DND-41 (cell line): Measurements from ENCODE around the gene SPTSSB.

Experiments used
- ATAC-seq: fragments of 200-7000 bp; cut with Tn5 transposase; 3 replicates; pipeline ENCODE4 v1.9.1; 2021; ENCODE audit warnings: low read depth; ENCODE audit not compliant: insufficient read depth
- DNase-seq: peaks from one replicate; pipeline ENCODE4 v3.0.0-alpha.2; 2020
- H2AFZ ChIP-seq: 2 replicates; pipeline ENCODE4 v1.6.0; 2012; ENCODE audit warnings: low read depth, low read length
- H3K27ac ChIP-seq: 2 replicates; pipeline ENCODE4 v1.5.1; 2012; ENCODE audit warnings: low read length, inconsistent platforms
- H3K27me3 ChIP-seq: fragments of 200-600 bp; sonication (generic); 2 replicates; pipeline ENCODE4 v1.6.0; 2012; ENCODE audit warnings: low read length, mild to moderate bottlenecking, inconsistent platforms; ENCODE audit not compliant: insufficient read depth, poor library complexity
- H3K36me3 ChIP-seq: 2 replicates; pipeline ENCODE4 v1.5.1; 2012; ENCODE audit warnings: low read length, inconsistent platforms; ENCODE audit not compliant: insufficient read depth
- H3K4me1 ChIP-seq: 2 replicates; pipeline ENCODE4 v1.5.1; 2012; ENCODE audit warnings: mild to moderate bottlenecking, low read length; ENCODE audit not compliant: insufficient read depth
- H3K4me2 ChIP-seq: 2 replicates; pipeline ENCODE4 v1.6.0; 2012; ENCODE audit warnings: mild to moderate bottlenecking, moderate library complexity, low read length, inconsistent platforms; ENCODE audit not compliant: insufficient read depth
- H3K4me3 ChIP-seq, 2 experiments: fragments of 200-600 bp in 1 of 2; shearing (Covaris generic) in 1 of 2; 2 replicates each; pipeline ENCODE4 v1.5.1; 2012 to 2016; ENCODE audit warnings: inconsistent platforms in 2 of 2, low read length in 2 of 2, mild to moderate bottlenecking in 2 of 2, low read depth in 1 of 2, moderate library complexity in 1 of 2
- H3K79me2 ChIP-seq: 2 replicates; pipeline ENCODE4 v1.6.0; 2012; ENCODE audit warnings: low read length, inconsistent platforms; ENCODE audit not compliant: insufficient read depth
- H3K9ac ChIP-seq: 2 replicates; pipeline ENCODE4 v1.6.0; 2012; ENCODE audit warnings: low read depth, mild to moderate bottlenecking, inconsistent platforms, low read length, moderate library complexity
- H3K9me3 ChIP-seq: 2 replicates; pipeline ENCODE4 v1.5.1; 2012; ENCODE audit warnings: low read length, moderate library complexity, mild to moderate bottlenecking, inconsistent platforms; ENCODE audit not compliant: insufficient read depth, severe bottlenecking
- H4K20me1 ChIP-seq: 2 replicates; pipeline ENCODE4 v1.6.0; 2012; ENCODE audit warnings: low read length; ENCODE audit not compliant: insufficient read depth
- EZH2 ChIP-seq: IDR thresholded peaks from 3 replicates; pipeline ENCODE4 v1.6.1; 2012; ENCODE audit warnings: borderline replicate concordance, low read depth, mild to moderate bottlenecking, moderate library complexity, low read length, inconsistent platforms; ENCODE audit not compliant: severe bottlenecking
- TF ChIP-seq, protein P1 (sequence below): IDR thresholded peaks from 2 replicates; pipeline ENCODE4 v1.5.1; 2012; ENCODE audit warnings: borderline replicate concordance, low read length, moderate library complexity, mild to moderate bottlenecking; ENCODE audit not compliant: poor library complexity, severe bottlenecking; ENCODE audit errors: extremely low read depth

The SPTSSB gene

GRCh38 chr3:161323926-161324621 lies 47.2 kb downstream of the SPTSSB start:
- ATAC-seq (no peak), DNase-seq (no peak)
- peaks cover 3% of the 10 kb centered on the region for H3K9me3 ChIP-seq
- H3K4me2 ChIP-seq, result no peak overlapping the region
- TF ChIP-seq, protein P1, sequence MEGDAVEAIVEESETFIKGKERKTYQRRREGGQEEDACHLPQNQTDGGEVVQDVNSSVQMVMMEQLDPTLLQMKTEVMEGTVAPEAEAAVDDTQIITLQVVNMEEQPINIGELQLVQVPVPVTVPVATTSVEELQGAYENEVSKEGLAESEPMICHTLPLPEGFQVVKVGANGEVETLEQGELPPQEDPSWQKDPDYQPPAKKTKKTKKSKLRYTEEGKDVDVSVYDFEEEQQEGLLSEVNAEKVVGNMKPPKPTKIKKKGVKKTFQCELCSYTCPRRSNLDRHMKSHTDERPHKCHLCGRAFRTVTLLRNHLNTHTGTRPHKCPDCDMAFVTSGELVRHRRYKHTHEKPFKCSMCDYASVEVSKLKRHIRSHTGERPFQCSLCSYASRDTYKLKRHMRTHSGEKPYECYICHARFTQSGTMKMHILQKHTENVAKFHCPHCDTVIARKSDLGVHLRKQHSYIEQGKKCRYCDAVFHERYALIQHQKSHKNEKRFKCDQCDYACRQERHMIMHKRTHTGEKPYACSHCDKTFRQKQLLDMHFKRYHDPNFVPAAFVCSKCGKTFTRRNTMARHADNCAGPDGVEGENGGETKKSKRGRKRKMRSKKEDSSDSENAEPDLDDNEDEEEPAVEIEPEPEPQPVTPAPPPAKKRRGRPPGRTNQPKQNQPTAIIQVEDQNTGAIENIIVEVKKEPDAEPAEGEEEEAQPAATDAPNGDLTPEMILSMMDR, result no peak
- no peak for TF ChIP-seq EZH2
- H3K27me3 ChIP-seq, result peaks cover 12% of the 10 kb centered on the region
- no peaks in the 10 kb centered on the region for H3K36me3 ChIP-seq
- no peak overlapping the region for H3K27ac ChIP-seq
- no peak overlapping the region for H3K9ac ChIP-seq
- H3K4me3 ChIP-seq, result no peak overlapping the region
- H4K20me1 ChIP-seq, result no peaks in the 10 kb centered on the region
- no peak overlapping the region for H2AFZ ChIP-seq
- no peaks in the 10 kb centered on the region for H3K4me1 ChIP-seq
- H3K79me2 ChIP-seq, result no peaks in the 10 kb centered on the region

DNA sequence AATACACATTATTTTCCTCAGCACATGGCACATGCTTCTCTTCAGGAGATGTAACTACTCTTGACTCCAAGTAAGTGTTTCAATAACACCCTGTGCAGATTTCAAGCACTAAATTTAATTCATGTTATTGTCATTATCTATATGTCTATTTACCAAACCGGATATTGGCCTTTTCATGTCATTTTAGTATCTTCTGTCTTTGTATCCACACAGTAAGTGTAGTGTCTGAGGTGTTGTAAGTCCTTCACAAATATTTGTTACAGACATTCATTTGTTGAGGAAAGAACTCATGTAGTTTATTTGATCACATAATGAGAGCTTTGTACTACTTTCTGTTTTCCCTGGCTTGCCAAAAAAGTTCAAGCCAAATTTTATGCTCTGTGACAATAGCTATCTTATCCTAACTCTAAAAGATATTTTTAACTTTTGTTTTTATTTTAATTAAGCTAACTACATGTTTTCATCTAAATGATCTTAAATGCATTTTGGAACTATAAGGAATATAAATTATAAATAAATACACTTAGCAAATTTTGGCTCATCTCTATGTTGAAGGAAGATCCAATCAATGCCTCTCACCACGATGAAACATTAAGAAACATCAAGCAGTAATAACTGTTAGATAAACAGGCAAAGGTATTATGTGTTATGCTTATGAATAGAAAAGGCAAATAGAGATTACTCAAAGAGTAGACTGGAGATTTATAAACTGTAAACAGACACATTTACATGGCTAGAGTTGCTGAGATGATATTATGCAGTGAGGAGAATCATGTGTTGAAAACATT lies 48.3 kb downstream of the SPTSSB start:
- Histone ChIP-seq H2AFZ (no peak overlapping the region), H3K27ac (no peak overlapping the region), H3K27me3 (peaks cover 15% of the 10 kb centered on the region), H3K9ac (no peak overlapping the region), H3K79me2 (no peaks in the 10 kb centered on the region), H3K4me3 (no peak overlapping the region), H3K4me1 (no peaks in the 10 kb centered on the region), H4K20me1 (no peaks in the 10 kb centered on the region), H3K9me3 (peaks cover 3% of the 10 kb centered on the region), H3K36me3 (no peaks in the 10 kb centered on the region), H3K4me2 (no peak overlapping the region)
- DNase-seq (no peak), ATAC-seq (no peak)
- TF ChIP-seq, protein P1, result no peak
- TF ChIP-seq EZH2, result no peak

DNA sequence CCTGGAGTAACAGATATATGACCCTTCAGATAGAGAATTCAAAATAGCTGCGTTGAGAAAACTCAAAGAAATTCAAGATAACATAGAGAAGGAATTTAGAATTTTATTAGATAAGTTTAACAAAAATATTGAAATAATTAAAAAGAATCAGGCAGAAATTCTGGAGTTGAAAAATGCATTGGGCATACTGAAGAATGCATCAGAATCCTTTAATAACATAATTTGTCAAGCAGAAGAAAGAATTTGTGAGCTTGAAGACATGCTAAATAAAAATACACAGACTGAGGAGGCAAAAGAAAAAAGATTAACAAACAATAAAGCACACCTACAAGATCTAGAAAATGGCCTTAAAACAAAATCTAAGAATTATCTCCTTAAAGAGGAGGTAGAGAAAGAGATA lies 50.5 kb downstream of the SPTSSB start:
- Histone ChIP-seq H3K9me3 (peaks cover 3% of the 10 kb centered on the region), H3K27ac (no peak overlapping the region), H3K4me2 (no peak overlapping the region), H3K4me1 (no peaks in the 10 kb centered on the region), H4K20me1 (no peaks in the 10 kb centered on the region; the same call in 1 of the 2 replicates), H3K27me3 (peaks cover 24% of the 10 kb centered on the region), H3K79me2 (no peaks in the 10 kb centered on the region), H3K4me3 (no peak overlapping the region), H3K36me3 (no peaks in the 10 kb centered on the region), H2AFZ (no peak overlapping the region), H3K9ac (no peak overlapping the region)
- ATAC-seq (no peak), DNase-seq (no peak)
- TF ChIP-seq EZH2, result no peak
- TF ChIP-seq, protein P1, result no peak
